Measurements from ENCODE around the gene ELMO1.

Gene ELMO1

GRCh38 chr7:37007268-37007667 lies 441.4 kb downstream of the ELMO1 start:
- no peak for TF ChIP-seq CTCF (IDR thresholded peaks at IDR 0.05; ENCODE audit: insufficient read depth, missing control alignments)
- DNase-seq (ENCODE audit: insufficient read length, low spot score) (no peak), FAIRE-seq (no peak)

GRCh38 chr7:37006764-37007163 lies 441.9 kb downstream of the ELMO1 start:
- TF ChIP-seq CTCF (IDR thresholded peaks at IDR 0.05; ENCODE audit: insufficient read depth, missing control alignments) = no peak
- no peak for DNase-seq (ENCODE audit: insufficient read length, low spot score)
- FAIRE-seq = no peak

GRCh38 chr7:37000511-37000910 lies 448.2 kb downstream of the ELMO1 start:
- TF ChIP-seq CTCF (IDR thresholded peaks at IDR 0.05; ENCODE audit: insufficient read depth, missing control alignments) = no peak
- FAIRE-seq = no peak
- DNase-seq (ENCODE audit: insufficient read length, low spot score) = no peak

GRCh38 chr7:36999626-37000485 lies 448.8 kb downstream of the ELMO1 start:
- no peak for FAIRE-seq
- TF ChIP-seq CTCF (IDR thresholded peaks at IDR 0.05; ENCODE audit: insufficient read depth, missing control alignments) = no peak
- no peak for DNase-seq (ENCODE audit: insufficient read length, low spot score)

GRCh38 chr7:36995776-36996175 lies 452.9 kb downstream of the ELMO1 start:
- no peak for TF ChIP-seq CTCF (IDR thresholded peaks at IDR 0.05; ENCODE audit: insufficient read depth, missing control alignments)
- DNase-seq (ENCODE audit: insufficient read length, low spot score) = no peak

GRCh38 chr7:36994456-36995112 lies 454.1 kb downstream of the ELMO1 start:
- DNase-seq (ENCODE audit: insufficient read length, low spot score) (no peak), FAIRE-seq (no peak)
- no peak for TF ChIP-seq CTCF (IDR thresholded peaks at IDR 0.05; ENCODE audit: insufficient read depth, missing control alignments)

More at GRCh38 chr7:36995776-36996175, 452.9 kb downstream of the ELMO1 start:
- FAIRE-seq = no peak
